ENCODE results near the gene SLC4A2.
A peak's percentile ranks its signal among the peaks of the same experiment; 100 is the strongest.

SLC4A2 gene

GRCh38 chr7:151117565-151117964 lies 58.2 kb downstream of the SLC4A2 start:
- DNase-seq: no peak

- no peak for DNase-seq
Measured at GRCh38 chr7:151118108-151119054, 59.0 kb downstream of the SLC4A2 start.

- DNase-seq: no peak
Measured at GRCh38 chr7:151119055-151119415, 59.6 kb downstream of the SLC4A2 start.

- DNase-seq: no peak
Measured at GRCh38 chr7:151119902-151120301, 60.5 kb downstream of the SLC4A2 start.

- DNase-seq: no peak
Measured at GRCh38 chr7:151120896-151121295, 61.5 kb downstream of the SLC4A2 start.

GRCh38 chr7:151121380-151122170 lies 62.2 kb downstream of the SLC4A2 start:
- DNase-seq: no peak

GRCh38 chr7:151122276-151122675 lies 62.9 kb downstream of the SLC4A2 start:
- DNase-seq: no peak

- no peak for DNase-seq
Measured at GRCh38 chr7:151122796-151123157, 63.4 kb downstream of the SLC4A2 start.

- no peak for DNase-seq
Measured at GRCh38 chr7:151123158-151123821, 63.9 kb downstream of the SLC4A2 start.

- DNase-seq: peak; percentile 76
Measured at GRCh38 chr7:151123822-151124464, 64.6 kb downstream of the SLC4A2 start.

- no peak for DNase-seq
Measured at GRCh38 chr7:151124481-151124880, 65.1 kb downstream of the SLC4A2 start.

- DNase-seq: no peak
Measured at GRCh38 chr7:151124899-151125399, 65.6 kb downstream of the SLC4A2 start.

GRCh38 chr7:151125470-151125845 lies 66.1 kb downstream of the SLC4A2 start:
- peak; percentile 22 for DNase-seq

GRCh38 chr7:151125846-151126481 lies 66.6 kb downstream of the SLC4A2 start:
- peak; percentile 16 for DNase-seq

All from fibroblast of upper back skin (primary cell).